ENCODE data around the gene NFU1. TPM values are rescaled to one million over a fixed set of nuclear protein-coding genes. Genes with fewer than 3 reads are reported as not detected.

Gene NFU1
- total and polyA plus RNA-seq, 2 of the 4 experiments (the other 2 are of a cell fraction), result 24.0 to 32.4 TPM

DNA sequence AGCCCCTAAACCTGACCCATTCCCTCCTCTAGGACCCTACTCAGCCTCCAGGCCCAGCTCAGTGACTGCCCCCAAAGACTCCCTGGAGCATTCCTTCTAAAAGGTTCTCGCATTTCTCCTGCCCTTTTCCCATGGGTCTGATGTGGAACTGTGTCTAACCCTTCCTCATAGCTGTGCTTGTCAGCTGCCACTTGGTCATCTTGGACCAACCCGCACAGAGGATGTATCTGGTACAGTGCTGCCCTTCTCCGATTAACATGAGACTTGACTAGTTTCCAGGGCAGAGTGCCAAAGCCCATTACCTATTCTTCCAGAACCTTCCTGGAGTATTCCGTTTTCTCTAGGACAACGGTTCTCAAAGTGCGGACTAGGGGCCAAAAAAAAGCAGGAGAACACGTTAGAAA, 518 bp upstream of the NFU1 start:
- WGBS, 2 experiments (ENCODE audit: extremely low coverage in 2 of 2, insufficient read length in 1 of 2), result 17% methylated on average over 1 of the region's 7 CpGs; no CpG with 5 or more reads in 1 of the 2 experiments
- peak overlapping the region; percentile 86 for H2AFZ ChIP-seq (replicated peaks; ENCODE audit: low read length, poor library complexity)
- H3K4ac ChIP-seq (ENCODE audit: low read depth, low read length), result peak overlapping the region; percentile 70
- POLR2A ChIA-PET (ENCODE audit: unreplicated experiment), result no interaction called here
- DNase-seq (no peak), ATAC-seq (ENCODE audit: low read depth) (peak; percentile 9)
- BruUV-seq (replicated peaks), result no TSS peak
- H3K27me3 ChIP-seq (ENCODE audit: control insufficient read depth, insufficient read depth, low read length), result no peaks in the 10 kb centered on the region
- peaks cover 4% of the 10 kb centered on the region for H3K4me1 ChIP-seq (ENCODE audit: control insufficient read depth, insufficient read depth, low read length)
- peak overlapping the region; percentile 84 for H2AK5ac ChIP-seq (ENCODE audit: low read depth, low read length)
- peaks cover 5% of the 10 kb centered on the region; the same call in 1 of the 2 replicates for H3K9me1 ChIP-seq (ENCODE audit: insufficient read depth, low read length)
- H3K4me3 ChIP-seq (ENCODE audit: insufficient read depth, low read depth, low read length), result peak overlapping the region; percentile 59
- peak overlapping the region; percentile 64 for H2BK5ac ChIP-seq (ENCODE audit: low read depth, low read length, poor library complexity, severe bottlenecking)
- H4K5ac ChIP-seq (ENCODE audit: low read depth, low read length), result peak overlapping the region; percentile 92
- H2BK120ac ChIP-seq (ENCODE audit: low read depth, low read length), result peak overlapping the region; percentile 21
- dilution Hi-C loops (cut with HindIII; ENCODE audit: low sequenced_read_pairs, unreplicated experiment) (no loop called here), intact Hi-C loops (cut with micrococcal nuclease) (loop anchor here (2.0 to 5.0 kb wide), 2 partner anchors 207 to 275 kb away; no protein-coding TSS in a partner anchor), in situ Hi-C loops (cut with MboI; ENCODE audit: low sequenced_read_pairs) (no loop called here)
- H2BK15ac ChIP-seq (ENCODE audit: low read depth, low read length), result peak overlapping the region; percentile 11; the same call in 2 of the 3 replicates
- H3K14ac ChIP-seq (replicated peaks; ENCODE audit: low read depth, low read length), result peak overlapping the region; percentile 66
- H3K9ac ChIP-seq (ENCODE audit: low read depth, low read length), result peak overlapping the region; percentile 70
- H3K9me3 ChIP-seq (ENCODE audit: control insufficient read depth, insufficient read depth, low read length), result no peaks in the 10 kb centered on the region
- no peaks in the 10 kb centered on the region for H3K36me3 ChIP-seq (ENCODE audit: control insufficient read depth, insufficient read depth, low read length)
- H4K20me1 ChIP-seq (ENCODE audit: insufficient read depth, low read length), result no peaks in the 10 kb centered on the region
- peak overlapping the region; percentile 50 for H3K4me2 ChIP-seq (ENCODE audit: low read depth, low read length)
- H3K27ac ChIP-seq (ENCODE audit: insufficient read depth, low read length), result peak overlapping the region; percentile 83
- H3K56ac ChIP-seq (ENCODE audit: extremely low read depth, insufficient read depth, low read length), result peak overlapping the region; percentile 23
- H3K18ac ChIP-seq (ENCODE audit: low read depth, low read length), result peak overlapping the region; percentile 58
- H2AK9ac ChIP-seq (replicated peaks; ENCODE audit: low read depth, low read length, poor library complexity), result peak overlapping the region; percentile 70
- H3K79me1 ChIP-seq (ENCODE audit: low read depth in 1 of 2, low read length in 2 of 2), result peaks cover 22 to 34% of the 10 kb centered on the region in 2 experiments
- H3K23ac ChIP-seq (ENCODE audit: low read depth, low read length), result peak overlapping the region; percentile 19
- H2BK20ac ChIP-seq (ENCODE audit: low read depth, low read length), result peak overlapping the region; percentile 11
- H4K8ac ChIP-seq (ENCODE audit: low read depth in 2 of 2, low read length in 2 of 2), result peak overlapping the region; percentile 95 to 97
- TF ChIP-seq BHLHE40 (IDR thresholded peaks at IDR 0.05; ENCODE audit: low read depth, low read length) (no peak), CEBPB (IDR thresholded peaks at IDR 0.05; ENCODE audit: low read depth, low read length) (no peak), RFX5 (IDR thresholded peaks at IDR 0.05; ENCODE audit: low read depth, low read length) (no peak), RAD21 (IDR thresholded peaks at IDR 0.05; ENCODE audit: low read length) (no peak), MAZ (IDR thresholded peaks at IDR 0.05; ENCODE audit: borderline replicate concordance, low read depth, low read length) (no peak), CHD1 (IDR thresholded peaks at IDR 0.05; ENCODE audit: low read depth, low read length) (no peak)
- TF ChIP-seq, protein P1, sequence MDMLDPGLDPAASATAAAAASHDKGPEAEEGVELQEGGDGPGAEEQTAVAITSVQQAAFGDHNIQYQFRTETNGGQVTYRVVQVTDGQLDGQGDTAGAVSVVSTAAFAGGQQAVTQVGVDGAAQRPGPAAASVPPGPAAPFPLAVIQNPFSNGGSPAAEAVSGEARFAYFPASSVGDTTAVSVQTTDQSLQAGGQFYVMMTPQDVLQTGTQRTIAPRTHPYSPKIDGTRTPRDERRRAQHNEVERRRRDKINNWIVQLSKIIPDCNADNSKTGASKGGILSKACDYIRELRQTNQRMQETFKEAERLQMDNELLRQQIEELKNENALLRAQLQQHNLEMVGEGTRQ (IDR thresholded peaks at IDR 0.05; ENCODE audit: low read depth, low read length), result no peak
- TF ChIP-seq, protein P2, sequence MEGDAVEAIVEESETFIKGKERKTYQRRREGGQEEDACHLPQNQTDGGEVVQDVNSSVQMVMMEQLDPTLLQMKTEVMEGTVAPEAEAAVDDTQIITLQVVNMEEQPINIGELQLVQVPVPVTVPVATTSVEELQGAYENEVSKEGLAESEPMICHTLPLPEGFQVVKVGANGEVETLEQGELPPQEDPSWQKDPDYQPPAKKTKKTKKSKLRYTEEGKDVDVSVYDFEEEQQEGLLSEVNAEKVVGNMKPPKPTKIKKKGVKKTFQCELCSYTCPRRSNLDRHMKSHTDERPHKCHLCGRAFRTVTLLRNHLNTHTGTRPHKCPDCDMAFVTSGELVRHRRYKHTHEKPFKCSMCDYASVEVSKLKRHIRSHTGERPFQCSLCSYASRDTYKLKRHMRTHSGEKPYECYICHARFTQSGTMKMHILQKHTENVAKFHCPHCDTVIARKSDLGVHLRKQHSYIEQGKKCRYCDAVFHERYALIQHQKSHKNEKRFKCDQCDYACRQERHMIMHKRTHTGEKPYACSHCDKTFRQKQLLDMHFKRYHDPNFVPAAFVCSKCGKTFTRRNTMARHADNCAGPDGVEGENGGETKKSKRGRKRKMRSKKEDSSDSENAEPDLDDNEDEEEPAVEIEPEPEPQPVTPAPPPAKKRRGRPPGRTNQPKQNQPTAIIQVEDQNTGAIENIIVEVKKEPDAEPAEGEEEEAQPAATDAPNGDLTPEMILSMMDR (conservative IDR thresholded peaks at IDR 0.05; ENCODE audit: low read depth, low read length), result no peak
- CTCF ChIA-PET, result interaction anchor here (0.6 to 1.0 kb wide), 3 partner anchors 13 to 484 kb away, joined by 3 to 6 read pairs (median 4); no protein-coding TSS in a partner anchor
- H4K91ac ChIP-seq (ENCODE audit: insufficient read depth, low read depth, low read length), result peak overlapping the region; percentile 75
